Measurements from ENCODE around the gene NUDT17.
"Not testable (repeated sequence)": the region's sequence is repeated elsewhere in the genome, so short reads cannot be mapped to it uniquely, and the experiment has no call there.

NUDT17 gene, protein sequence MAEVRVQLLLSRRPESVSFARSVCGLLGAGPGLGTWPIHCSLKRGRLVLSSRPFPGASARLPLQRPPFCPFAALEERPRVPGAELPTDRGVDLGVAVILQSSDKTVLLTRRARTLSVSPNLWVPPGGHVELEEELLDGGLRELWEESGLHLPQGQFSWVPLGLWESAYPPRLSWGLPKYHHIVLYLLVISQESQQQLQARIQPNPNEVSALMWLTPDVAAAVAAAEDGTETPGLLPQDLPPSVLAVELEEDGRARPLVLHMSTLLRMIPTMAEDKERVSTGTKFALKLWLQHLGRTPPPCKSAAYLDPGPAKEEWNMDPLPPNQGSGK

DNA sequence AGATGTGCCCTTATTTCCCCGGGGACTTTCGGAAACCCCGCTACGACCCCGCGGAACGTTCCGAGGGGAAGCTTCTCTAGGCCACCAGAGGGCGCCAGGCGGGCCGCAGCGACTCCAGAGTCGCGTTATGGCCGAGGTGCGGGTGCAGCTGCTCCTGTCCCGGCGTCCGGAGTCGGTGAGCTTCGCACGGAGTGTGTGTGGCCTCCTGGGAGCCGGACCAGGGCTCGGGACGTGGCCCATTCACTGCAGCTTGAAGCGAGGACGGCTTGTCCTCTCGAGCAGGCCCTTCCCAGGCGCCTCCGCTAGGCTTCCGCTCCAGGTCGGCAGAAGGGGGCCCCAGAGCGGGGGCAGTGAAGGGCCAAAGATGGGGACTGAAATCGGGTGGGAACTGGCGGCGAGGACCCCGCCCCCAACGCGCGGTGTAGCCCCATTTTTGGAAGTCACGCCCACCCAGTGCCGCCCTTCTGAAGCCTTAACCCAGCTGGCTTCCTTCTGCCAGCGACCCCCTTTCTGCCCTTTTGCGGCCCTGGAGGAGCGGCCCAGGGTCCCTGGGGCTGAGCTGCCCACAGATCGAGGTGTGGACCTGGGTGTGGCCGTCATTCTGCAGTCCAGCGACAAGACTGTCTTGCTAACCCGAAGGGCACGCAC, at the start of gene NUDT17:
Gene NUDT17 (plus strand): TSS at position 117 of the 648 bp plus-strand sequence. CDS start 11 bp downstream, at position 128.
- peak; percentile 58 for DNase-seq

DNA sequence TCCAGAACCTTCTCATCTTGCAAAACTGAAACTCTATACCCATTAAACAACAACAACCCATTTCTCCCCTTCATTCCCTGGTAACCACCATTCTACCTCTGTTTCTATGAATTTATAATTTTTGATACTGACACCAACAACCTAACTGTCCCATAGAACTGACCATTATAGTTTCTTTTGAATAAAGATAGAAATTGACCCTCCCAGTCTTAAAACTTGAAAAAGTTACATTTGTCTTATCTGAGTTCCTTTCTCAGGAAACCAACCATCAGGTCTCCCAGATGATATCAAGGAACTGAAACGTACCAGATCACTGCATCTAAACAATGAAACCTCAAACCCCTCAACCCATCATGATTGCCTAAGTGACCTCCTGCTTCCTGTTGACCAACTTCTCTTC, 48.7 kb upstream of the NUDT17 start:
- DNase-seq, result no peak

DNA sequence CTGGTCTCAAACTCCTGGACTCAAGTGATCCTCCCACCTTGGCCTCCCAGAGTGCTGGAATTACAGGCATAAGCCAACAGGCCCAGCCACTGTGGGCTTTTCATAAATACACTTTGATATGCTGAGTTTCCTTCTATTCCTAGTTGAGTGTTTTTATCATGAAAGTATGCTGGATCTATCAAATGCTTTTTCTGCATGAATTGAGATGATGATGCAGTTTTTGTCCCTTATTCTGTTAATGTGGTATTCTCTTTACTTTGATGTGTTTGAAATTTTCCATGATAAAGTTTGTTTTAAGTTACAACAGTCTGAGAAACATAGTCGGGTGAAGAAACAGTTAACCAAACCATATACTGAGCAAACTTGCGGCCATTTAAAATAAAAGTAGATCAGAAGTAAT, 45.6 kb upstream of the NUDT17 start:
- no peak for DNase-seq

DNA sequence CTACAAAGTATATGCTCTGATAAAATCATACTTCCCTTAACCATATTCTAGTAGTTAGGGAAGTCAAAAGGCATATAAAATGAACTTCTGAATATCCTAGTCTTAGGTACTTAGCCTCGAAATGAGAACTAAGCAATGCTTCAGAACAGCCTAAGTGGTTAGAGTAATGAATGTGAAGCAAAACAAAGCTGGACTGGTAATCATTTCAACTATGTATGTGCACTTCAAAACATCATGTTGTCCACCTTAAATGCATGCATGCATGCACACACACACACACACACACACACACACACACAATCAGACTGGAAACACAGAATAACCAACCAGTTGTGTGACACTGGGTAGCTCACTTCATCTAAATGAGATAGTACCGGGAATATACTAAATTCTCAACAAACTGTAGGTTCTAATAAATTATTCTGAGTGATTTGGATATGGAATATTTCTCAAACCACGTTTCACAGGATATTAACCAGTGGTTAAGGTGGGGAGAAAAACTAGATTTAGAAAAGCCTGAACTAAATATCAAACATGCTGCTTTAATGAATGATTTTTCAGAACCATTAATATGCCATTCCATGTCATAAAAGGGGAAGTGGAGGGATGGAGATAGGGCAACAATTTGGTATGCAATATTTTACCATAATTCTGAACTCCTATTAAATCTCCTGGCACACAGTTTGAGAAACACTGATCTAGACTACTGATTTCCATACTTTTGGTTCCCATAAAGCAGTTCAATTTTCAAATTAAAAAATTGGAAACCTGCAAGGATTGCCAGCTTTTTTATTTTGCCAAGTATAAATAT, 41.0 kb upstream of the NUDT17 start:
- no peak for DNase-seq

DNA sequence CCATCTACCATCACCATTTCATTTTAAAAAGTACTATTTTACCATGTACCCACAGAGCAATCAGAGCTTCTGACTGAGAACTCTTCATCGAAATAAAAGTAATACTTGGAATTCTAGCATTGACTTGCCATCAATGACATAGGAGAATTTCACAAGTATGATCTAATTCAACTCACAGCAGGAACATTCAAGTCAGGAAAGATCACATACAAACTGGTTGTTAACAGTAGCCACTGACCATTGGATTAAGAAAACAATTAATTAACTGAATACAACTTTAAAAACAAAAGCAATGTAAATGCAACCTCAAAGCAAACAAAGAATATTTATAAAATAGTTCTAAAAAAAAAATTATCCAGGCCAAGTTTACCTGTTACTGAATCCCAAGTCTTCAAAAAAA, 40.4 kb upstream of the NUDT17 start:
- no peak for DNase-seq

DNA sequence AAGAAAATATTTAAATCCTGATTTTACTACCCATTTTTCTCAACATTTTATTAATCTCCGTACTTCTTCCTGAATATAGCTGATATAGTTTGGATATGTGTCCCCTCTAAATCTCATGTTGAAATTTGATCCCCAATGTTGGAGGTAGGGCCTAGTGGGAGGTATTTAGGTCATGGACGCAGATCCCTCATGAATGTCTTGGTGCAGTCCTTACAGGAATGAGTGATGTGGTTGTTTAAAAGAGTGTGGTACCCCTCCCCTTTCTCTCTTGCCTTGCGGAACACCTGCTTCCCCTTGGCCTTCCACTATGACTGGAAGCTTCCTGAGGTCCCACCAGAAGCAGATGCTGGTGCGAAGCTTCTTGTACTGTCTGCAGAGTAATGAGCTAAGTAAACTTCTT, 39.0 kb upstream of the NUDT17 start:
- DNase-seq, result no peak

DNA sequence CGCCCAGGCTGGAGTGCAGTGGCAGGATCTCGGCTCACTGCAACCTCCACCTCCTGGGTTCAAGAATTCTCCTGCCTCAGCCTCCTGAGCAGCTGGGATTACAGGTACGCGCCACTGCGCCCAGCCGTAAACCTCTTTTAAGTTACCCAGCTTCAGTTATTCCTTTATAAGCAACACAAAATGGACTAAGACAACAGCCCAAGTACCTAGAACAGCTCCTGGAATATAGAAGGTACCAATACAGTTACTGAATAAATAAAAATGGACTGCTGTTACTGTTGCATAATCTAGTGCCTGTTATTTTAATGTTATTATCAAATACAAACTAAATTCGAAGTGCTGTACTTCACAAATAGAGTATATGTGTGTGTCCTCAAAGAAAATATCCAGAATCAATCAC, 38.6 kb upstream of the NUDT17 start:
- DNase-seq, result no peak

DNA sequence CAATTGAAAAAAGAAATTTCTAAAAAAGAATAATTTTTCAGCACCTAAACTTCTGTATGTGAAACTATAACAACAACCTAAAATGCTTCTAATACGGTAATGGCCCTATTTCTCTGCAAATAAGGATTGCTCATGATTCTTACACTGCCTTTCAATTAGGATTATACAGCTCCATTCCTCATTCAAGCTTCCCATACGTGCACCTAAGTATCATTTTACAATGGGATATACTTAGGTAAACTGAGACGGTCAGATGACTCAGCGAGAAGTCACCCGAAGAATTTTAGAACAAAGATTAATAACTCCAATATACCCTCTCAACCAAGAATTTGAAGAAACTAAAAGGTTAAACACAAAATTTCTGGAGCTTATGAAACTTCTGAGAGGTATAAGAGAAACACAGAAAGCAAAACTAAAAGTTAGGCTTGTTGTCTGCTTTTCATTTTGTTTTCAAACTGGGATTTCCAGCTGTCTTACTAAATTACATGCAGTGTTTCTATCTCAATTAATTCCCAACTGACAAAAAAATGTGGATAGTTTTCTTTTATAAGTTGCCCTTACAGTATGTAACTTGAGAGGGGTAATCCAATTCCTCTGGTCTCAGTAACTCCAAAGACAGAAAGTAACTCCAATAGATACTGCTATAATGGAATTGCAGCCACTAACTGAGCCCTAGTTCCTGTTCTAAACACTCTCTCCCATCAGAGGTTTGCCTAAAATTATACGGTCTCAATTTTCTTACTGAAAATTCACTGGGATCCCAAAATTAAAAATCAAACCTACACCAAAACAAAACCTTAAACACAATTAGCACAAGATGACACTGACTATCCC, 32.2 kb upstream of the NUDT17 start:
- DNase-seq, result not testable (repeated sequence)

DNA sequence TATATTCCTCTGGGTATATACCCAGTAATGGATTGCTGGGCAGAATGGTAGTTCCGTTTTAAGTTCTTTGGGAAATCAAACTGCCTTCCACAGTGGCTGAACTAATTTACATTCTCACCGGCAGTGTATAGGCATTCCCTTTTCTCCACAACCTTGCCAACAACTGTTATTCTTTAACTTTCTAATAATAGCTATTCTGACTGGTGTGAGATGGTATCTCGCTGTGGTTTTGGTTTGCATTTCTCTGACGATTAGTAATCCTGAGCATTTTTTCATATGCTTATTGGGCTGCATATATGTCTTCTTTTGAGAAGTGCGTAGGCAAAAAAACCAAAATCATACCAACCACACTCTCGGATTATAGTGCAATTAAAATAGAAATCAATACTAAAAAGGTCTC, 27.3 kb upstream of the NUDT17 start:
- peak in 1 of 2 donors; percentile 23 for DNase-seq

DNA sequence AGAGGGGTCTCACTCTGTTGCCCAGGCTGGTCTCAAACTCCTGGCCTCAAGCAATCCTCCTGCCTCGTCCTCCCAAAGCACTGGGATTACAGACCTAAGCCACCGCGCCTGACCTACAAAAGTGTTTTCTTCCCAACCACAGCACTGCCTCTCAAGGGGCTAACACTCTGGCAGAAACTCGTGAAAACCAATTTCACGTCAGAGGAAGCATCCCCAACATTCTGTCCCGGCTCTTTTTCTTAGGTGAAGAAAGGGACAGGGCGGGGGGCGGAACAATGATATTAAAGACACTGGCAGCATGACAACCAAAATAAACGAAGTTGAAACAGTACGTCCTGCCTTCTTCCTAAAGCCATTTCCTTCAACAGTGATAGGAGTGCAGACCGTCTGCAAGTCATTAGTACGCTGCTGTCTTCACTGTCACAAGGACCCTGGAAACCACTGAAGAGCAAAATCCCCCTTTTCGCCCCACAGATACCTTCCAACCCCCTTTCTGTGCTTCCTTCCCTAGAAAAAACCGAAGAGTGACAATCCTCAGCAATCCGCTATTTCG, 22.6 kb upstream of the NUDT17 start:
- not testable (repeated sequence) for DNase-seq

DNA sequence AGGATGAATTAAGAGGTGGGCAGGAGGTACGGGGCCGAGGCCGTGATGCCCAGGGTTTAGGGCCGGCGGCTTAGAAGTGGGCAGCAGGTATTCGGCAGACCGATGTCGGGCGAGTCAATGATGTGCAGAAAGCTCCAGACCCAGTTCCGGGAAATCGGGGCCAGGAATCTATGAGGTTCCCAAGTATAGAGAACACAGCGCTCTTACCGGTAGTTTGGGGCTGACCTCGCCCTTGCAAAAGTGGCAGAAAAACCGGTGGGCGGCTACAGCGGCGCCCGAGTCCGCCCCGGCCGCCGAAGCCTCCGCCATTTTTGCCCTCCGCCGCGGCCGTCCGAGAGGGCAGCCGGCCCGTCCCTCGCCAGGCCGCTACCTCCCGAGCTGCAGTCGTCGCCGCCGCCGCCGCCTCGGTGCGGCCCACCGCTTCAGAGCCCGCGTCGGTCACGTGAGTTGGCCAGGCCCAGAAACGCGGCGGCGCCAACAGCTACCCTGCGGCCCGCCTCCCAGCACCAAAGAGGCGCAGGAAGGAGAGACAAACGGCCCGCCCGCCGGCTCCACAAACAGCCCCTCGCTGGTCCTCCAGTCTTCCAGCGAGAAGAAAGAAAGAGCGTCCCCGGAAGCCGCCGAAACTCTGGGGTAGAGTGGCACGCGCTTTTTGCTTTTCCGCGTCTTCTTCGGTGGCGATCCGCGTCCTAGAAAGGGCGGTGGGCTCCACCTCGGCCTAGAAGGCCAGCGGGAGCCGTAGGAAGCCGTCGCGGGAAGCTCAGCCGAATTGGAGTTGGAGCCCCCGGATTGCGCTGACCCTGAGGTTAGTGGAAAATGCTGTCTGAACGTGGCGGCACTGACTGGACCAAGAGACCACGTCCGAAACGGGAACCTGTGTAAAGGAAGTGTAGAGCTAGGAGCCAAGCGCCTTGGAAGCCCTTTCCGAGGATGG, 21.6 kb upstream of the NUDT17 start, which contains the start of the genes POLR3C and RNF115:
Gene POLR3C (plus strand): TSS at position 636 of the 934 bp plus-strand sequence. CDS start 1,577 bp downstream, outside the sequence.
Gene RNF115 (minus strand): TSS at position 531 of the 934 bp plus-strand sequence. CDS start 222 bp downstream, at position 309.
- DNase-seq, result peak; percentile 67 to 90

DNA sequence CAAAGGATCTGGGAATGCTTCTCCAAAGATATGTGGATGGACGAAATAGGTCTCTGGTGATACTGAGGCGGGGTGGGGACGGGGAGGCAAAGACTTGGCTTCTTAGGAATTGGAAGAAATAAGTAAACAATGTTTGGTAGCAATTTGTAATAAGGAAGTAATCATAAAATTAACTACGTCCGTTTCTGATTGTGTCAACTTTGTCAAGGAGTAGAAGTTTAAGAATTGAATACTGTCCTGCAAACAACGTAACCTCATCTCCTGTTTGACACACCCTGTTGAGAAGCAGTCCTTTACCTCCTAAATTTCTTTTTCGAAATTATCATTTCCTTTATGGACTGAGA, 21.0 kb upstream of the NUDT17 start:
- DNase-seq, result no peak

DNA sequence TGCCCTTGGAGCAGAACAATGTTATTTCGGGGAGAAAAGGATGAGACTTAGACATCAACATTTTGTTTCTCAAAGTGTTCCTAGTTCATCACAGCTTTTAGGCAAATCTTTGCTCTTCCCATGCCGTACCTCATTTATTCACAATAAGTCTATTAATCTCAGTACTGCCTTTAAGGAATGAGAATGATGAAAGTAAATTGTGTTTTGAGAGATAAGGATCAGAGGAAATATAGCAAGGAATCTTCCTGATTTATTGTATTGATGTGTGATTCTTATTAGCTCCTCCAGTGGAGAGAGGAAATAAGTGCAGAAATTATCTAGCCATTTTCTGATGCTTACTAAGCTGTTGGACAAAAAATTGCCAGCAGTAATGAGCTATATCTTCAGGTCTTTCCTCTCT, 19.4 kb upstream of the NUDT17 start:
- no peak for DNase-seq

DNA sequence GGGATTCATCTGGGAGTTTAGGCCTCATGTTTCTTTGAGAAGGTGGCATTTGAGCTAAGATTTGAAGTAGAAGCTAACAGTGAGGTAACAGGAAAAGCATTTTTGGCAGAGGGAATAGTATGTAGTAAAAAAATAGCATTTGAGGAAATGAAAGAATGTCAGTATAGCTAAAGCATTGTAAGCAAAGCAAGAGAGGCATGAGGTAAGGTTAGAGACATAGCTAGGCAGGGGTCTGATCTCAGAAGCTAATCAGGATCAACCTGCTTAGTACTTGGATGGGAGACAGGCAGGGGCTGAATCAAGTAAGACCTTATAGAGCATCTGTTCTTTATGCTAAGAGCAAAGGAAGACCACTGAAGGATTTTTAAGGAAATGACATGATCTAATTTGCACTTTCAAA, 17.5 kb upstream of the NUDT17 start:
- DNase-seq, result no peak

DNA sequence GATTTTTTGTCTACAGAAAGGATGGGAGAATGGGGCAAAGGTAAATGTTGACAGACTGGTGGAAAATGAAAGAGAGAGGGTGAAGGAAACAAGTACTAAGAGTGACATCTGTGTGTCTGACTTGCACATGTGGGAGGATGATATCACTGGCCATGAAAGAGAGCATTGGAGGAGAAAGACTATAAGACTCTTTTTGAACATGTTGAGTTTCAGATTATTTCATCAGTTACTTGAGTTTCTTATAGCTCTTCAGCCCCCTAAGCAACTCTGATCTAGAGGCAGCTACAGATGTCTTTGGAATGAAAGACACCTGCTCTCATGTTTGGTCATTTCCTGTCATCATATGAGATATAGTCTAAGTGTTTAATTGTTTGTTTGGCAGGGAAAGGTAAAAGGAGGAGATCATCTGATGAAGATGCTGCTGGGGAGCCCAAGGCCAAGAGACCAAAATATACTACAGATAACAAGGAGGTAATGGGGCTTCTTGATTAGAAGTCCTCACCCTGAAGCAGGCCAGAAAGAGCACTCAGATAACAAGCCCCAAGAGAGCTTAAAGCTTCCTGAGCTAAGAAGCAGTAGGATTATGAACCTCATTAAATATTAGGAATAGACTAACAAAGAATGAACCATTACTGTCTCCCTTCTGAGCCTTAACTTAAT, 16.9 kb upstream of the NUDT17 start:
- DNase-seq, result no peak

DNA sequence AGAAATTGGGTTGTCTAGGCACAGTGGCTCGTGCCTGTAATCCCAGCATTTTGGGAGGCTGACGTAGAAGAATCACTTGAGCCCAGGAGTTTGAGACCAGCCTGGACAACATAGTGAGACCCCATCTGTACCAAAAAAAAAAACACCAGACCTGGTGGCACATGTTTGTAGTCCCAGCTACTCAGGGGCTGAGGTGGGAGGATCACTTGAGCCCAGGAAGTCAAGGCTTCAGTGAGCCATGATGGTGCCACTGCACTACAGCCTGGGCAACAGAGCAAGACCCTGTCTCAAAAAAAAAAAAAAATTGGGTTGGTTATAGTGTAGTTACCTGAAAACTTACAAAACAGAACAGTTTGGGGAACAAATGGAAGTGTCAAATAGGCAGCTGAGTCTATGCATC, 14.6 kb upstream of the NUDT17 start:
- not testable (repeated sequence) for DNase-seq

DNA sequence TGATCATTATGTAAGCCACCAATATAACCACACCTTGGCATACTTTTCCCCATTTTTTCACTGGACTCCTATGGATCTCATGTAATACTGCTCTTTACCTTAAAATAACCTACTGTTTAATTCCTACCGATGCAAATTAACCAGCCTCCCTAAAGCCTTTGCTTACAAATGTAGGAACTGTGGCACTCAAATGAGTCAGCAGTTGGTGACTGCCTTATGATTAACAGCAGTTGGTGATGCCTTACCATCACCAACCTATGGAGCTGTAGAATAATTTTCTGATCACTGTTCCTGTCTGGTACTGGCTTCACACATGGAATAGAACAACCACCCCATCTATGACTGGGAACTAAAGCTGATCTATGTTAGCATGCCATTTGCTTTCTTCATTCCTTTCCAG, 7.8 kb upstream of the NUDT17 start:
- no peak for DNase-seq

DNA sequence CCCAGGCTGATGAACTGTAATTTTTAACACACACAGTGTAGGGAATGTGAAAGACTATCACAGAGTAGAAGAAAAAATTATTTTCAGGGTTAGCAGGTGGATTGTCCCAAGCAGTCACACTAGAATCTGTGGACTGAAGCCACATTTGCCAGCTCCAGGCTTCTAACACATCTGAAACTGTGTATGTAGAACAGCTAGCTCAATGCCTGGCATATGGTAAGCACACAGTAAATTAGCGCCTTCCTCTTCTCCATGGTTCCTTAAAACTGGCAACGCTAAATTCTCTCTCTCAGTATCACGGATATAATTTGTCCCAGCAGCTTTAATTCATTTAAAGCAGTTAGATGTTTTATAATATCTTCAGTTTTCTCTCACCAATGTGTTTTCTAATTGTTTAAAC, 2.4 kb upstream of the NUDT17 start:
- no peak for DNase-seq

DNA sequence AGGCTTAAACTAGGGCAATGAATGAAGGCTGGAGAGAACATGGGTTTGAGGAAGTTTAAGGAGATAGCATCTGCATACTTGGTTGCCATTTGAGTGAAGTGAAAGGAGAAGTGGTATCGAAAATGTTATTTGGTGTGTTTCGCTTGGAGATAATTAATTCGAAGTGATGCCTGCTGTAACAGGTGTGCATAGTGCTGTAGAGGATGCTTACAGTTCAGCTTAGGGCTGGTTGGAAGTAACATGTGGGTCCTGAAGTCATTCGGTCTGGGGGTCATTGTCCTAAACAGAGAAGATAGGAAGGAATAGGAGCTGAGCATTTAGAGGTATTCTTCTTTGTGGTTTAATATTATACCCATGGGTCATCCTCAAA, 301 bp upstream of the NUDT17 start:
- peak in 1 of 2 donors; percentile 72 for DNase-seq

DNA sequence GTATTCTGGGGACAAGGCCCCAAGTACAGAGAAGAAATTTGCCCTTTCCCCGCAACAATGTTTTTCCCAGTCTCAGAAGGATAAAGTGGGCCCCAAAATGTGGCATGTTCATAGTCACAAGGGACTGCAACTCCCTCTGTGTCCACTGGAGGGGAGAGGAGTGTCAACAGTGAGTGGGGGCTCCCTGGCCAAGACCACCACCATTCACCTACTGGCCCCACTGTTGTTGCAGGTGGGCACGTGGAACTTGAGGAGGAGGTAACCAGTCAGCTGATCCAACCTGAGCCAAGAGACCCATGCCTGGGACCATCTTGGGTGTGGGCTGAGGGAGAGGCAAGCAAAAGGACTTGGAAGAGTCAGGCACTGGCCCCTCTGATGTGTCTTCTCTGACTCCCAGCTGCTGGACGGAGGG, 777 bp downstream of the NUDT17 start:
- peak in 1 of 2 donors; percentile 43 for DNase-seq

DNA sequence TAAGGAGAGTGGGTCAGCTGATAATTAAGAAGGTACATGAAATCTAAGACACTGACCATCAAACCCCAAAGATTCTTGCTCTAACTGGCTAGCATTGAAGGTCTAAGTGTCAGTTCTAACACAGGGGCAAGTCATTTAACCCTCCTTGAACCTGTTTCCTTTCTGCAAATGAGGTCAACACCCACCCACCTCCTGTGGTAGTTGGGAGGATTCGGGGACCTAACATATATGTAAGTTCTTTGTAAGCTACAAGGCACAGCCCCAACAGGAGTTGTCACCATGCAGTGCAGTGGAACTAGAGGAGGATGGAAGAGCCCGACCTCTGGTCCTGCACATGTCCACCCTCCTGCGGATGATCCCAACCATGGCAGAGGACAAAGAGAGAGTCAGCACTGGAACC, 2.4 kb downstream of the NUDT17 start:
- no peak for DNase-seq

Measured in bone marrow (tissue), 2 donors.